ENCODE measurements around the gene TTC39C. TPM values are rescaled to one million over a fixed set of nuclear protein-coding genes. Genes with fewer than 3 reads are reported as not detected.

TTC39C gene
- total RNA-seq, 1 experiment from 2014 or later = 24.7 TPM

GRCh38 chr18:24089076-24089475 is 74.5 kb downstream of the TTC39C start:
- ChIA-PET POLR2A (ENCODE audit: unreplicated experiment) (no interaction called here), CTCF (no interaction called here)
- H3K4me3 ChIP-seq (ENCODE audit: low read length) = no peak overlapping the region
- BruUV-seq (replicated peaks) = no TSS peak
- no peak overlapping the region for H3K4me2 ChIP-seq (ENCODE audit: low read length)
- intact Hi-C loops (cut with micrococcal nuclease) = no loop called here
- DNase-seq (no peak), ATAC-seq (no peak)
- no peaks in the 10 kb centered on the region for H3K79me2 ChIP-seq (ENCODE audit: low read length)
- H3K9me3 ChIP-seq (ENCODE audit: low read length) = no peaks in the 10 kb centered on the region
- H3K27me3 ChIP-seq (ENCODE audit: low read length) = no peaks in the 10 kb centered on the region
- H3F3A ChIP-seq (ENCODE audit: low read length, unreplicated experiment) = no peaks in the 10 kb centered on the region
- no peak overlapping the region for H3K27ac ChIP-seq (ENCODE audit: low read length)
- peaks cover 8% of the 10 kb centered on the region; the same call in 1 of the 2 replicates for H3K4me1 ChIP-seq (ENCODE audit: insufficient read depth, low read length)
- no peaks in the 10 kb centered on the region for H4K20me1 ChIP-seq (ENCODE audit: low read length)
- peaks cover 3% of the 10 kb centered on the region; the same call in 1 of the 2 replicates for H3K36me3 ChIP-seq (ENCODE audit: low read depth, low read length)
- no peak overlapping the region for H2AFZ ChIP-seq (ENCODE audit: low read length)
- no peaks in the 10 kb centered on the region for H3K9me2 ChIP-seq (replicated peaks; ENCODE audit: low read length)
- no peak overlapping the region for H3K9ac ChIP-seq (ENCODE audit: low read length)
- no peak for TF ChIP-seq EZH2phosphoT487 (IDR thresholded peaks at IDR 0.05; ENCODE audit: borderline replicate concordance, low read length)
- TF ChIP-seq, protein P1, sequence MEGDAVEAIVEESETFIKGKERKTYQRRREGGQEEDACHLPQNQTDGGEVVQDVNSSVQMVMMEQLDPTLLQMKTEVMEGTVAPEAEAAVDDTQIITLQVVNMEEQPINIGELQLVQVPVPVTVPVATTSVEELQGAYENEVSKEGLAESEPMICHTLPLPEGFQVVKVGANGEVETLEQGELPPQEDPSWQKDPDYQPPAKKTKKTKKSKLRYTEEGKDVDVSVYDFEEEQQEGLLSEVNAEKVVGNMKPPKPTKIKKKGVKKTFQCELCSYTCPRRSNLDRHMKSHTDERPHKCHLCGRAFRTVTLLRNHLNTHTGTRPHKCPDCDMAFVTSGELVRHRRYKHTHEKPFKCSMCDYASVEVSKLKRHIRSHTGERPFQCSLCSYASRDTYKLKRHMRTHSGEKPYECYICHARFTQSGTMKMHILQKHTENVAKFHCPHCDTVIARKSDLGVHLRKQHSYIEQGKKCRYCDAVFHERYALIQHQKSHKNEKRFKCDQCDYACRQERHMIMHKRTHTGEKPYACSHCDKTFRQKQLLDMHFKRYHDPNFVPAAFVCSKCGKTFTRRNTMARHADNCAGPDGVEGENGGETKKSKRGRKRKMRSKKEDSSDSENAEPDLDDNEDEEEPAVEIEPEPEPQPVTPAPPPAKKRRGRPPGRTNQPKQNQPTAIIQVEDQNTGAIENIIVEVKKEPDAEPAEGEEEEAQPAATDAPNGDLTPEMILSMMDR (conservative IDR thresholded peaks at IDR 0.05; ENCODE audit: low read depth, low read length) = no peak
- no peak for TF ChIP-seq EZH2 (IDR thresholded peaks at IDR 0.05; ENCODE audit: low read length, unreplicated experiment)

- Histone ChIP-seq H3K9me2 (replicated peaks; ENCODE audit: low read length) (no peaks in the 10 kb centered on the region), H3K4me2 (ENCODE audit: low read length) (no peak overlapping the region), H3K9ac (ENCODE audit: low read length) (no peak overlapping the region), H3F3A (ENCODE audit: low read length, unreplicated experiment) (no peaks in the 10 kb centered on the region), H3K79me2 (ENCODE audit: low read length) (no peaks in the 10 kb centered on the region), H3K4me3 (ENCODE audit: low read length) (no peak overlapping the region), H3K27ac (ENCODE audit: low read length) (no peak overlapping the region), H3K4me1 (ENCODE audit: insufficient read depth, low read length) (peaks cover 8% of the 10 kb centered on the region; the same call in 1 of the 2 replicates), H3K36me3 (ENCODE audit: low read depth, low read length) (peaks cover 3% of the 10 kb centered on the region; the same call in 1 of the 2 replicates), H3K9me3 (ENCODE audit: low read length) (no peaks in the 10 kb centered on the region), H2AFZ (ENCODE audit: low read length) (no peak overlapping the region), H4K20me1 (ENCODE audit: low read length) (no peaks in the 10 kb centered on the region), H3K27me3 (ENCODE audit: low read length) (no peaks in the 10 kb centered on the region)
- ChIA-PET POLR2A (ENCODE audit: unreplicated experiment) (no interaction called here), CTCF (no interaction called here)
- intact Hi-C loops (cut with micrococcal nuclease) = no loop called here
- TF ChIP-seq EZH2 (IDR thresholded peaks at IDR 0.05; ENCODE audit: low read length, unreplicated experiment) (no peak), EZH2phosphoT487 (IDR thresholded peaks at IDR 0.05; ENCODE audit: borderline replicate concordance, low read length) (no peak)
- TF ChIP-seq, protein P1 (conservative IDR thresholded peaks at IDR 0.05; ENCODE audit: low read depth, low read length) = no peak
- BruUV-seq (replicated peaks) = no TSS peak
- DNase-seq (no peak), ATAC-seq (no peak)
These were observed 75.2 kb downstream of the TTC39C start for GRCh38 chr18:24089515-24090337.

GRCh38 chr18:24090876-24091275 is 76.3 kb downstream of the TTC39C start:
- POLR2A ChIA-PET (ENCODE audit: unreplicated experiment) = no interaction called here
- TF ChIP-seq EZH2 (IDR thresholded peaks at IDR 0.05; ENCODE audit: low read length, unreplicated experiment) = no peak
- TF ChIP-seq, protein P1 (conservative IDR thresholded peaks at IDR 0.05; ENCODE audit: low read depth, low read length) = no peak
- TF ChIP-seq EZH2phosphoT487 (IDR thresholded peaks at IDR 0.05; ENCODE audit: borderline replicate concordance, low read length) = no peak
- Histone ChIP-seq H2AFZ (ENCODE audit: low read length) (no peak overlapping the region), H3K4me2 (ENCODE audit: low read length) (no peak overlapping the region), H3K79me2 (ENCODE audit: low read length) (no peaks in the 10 kb centered on the region), H3K9me2 (replicated peaks; ENCODE audit: low read length) (no peaks in the 10 kb centered on the region), H3K4me1 (ENCODE audit: insufficient read depth, low read length) (peaks cover 7% of the 10 kb centered on the region; the same call in 1 of the 2 replicates), H4K20me1 (ENCODE audit: low read length) (no peaks in the 10 kb centered on the region), H3K36me3 (ENCODE audit: low read depth, low read length) (peaks cover 3% of the 10 kb centered on the region; the same call in 1 of the 2 replicates), H3K4me3 (ENCODE audit: low read length) (no peak overlapping the region), H3K9me3 (ENCODE audit: low read length) (no peaks in the 10 kb centered on the region), H3F3A (ENCODE audit: low read length, unreplicated experiment) (no peaks in the 10 kb centered on the region), H3K27ac (ENCODE audit: low read length) (no peak overlapping the region), H3K9ac (ENCODE audit: low read length) (no peak overlapping the region), H3K27me3 (ENCODE audit: low read length) (no peaks in the 10 kb centered on the region)
- DNase-seq (no peak), ATAC-seq (no peak)
- CTCF ChIA-PET = no interaction called here
- no TSS peak for BruUV-seq (replicated peaks)
- intact Hi-C loops (cut with micrococcal nuclease) = no loop called here

Measured in PC-3 (cell line).